Measurements from ENCODE around the gene UHRF1.
"Not testable (repeated sequence)": the region's sequence is repeated elsewhere in the genome, so short reads cannot be mapped to it uniquely, and the experiment has no call there.

Gene UHRF1

GRCh38 chr19:4933528-4933927 lies 24.2 kb downstream of the UHRF1 start:
- no peak overlapping the region for H3K4me3 ChIP-seq (replicated peaks; ENCODE audit: low read depth, low read length)
- TF ChIP-seq CTCF (IDR thresholded peaks at IDR 0.05; ENCODE audit: insufficient read depth, low read length, poor library complexity, severe bottlenecking): no peak
- no peaks in the 10 kb centered on the region for H3K27me3 ChIP-seq (replicated peaks; ENCODE audit: control insufficient read depth, insufficient read depth, low read length)
- H3K36me3 ChIP-seq (ENCODE audit: control insufficient read depth, insufficient read depth, low read length): peaks cover 18% of the 10 kb centered on the region
- no peak for DNase-seq (ENCODE audit: extremely low read depth, insufficient read length)

- no peak overlapping the region for H3K4me3 ChIP-seq (replicated peaks; ENCODE audit: low read depth, low read length)
- no peak for TF ChIP-seq CTCF (IDR thresholded peaks at IDR 0.05; ENCODE audit: insufficient read depth, low read length, poor library complexity, severe bottlenecking)
- no peaks in the 10 kb centered on the region for H3K27me3 ChIP-seq (replicated peaks; ENCODE audit: control insufficient read depth, insufficient read depth, low read length)
- DNase-seq (ENCODE audit: extremely low read depth, insufficient read length): no peak
- H3K36me3 ChIP-seq (ENCODE audit: control insufficient read depth, insufficient read depth, low read length): peaks cover 16% of the 10 kb centered on the region
Observed at GRCh38 chr19:4935444-4935843, 26.1 kb downstream of the UHRF1 start.

- TF ChIP-seq CTCF (IDR thresholded peaks at IDR 0.05; ENCODE audit: insufficient read depth, low read length, poor library complexity, severe bottlenecking): no peak
- no peak for DNase-seq (ENCODE audit: extremely low read depth, insufficient read length)
- H3K27me3 ChIP-seq (replicated peaks; ENCODE audit: control insufficient read depth, insufficient read depth, low read length): no peaks in the 10 kb centered on the region
- H3K4me3 ChIP-seq (replicated peaks; ENCODE audit: low read depth, low read length): no peak overlapping the region
- H3K36me3 ChIP-seq (ENCODE audit: control insufficient read depth, insufficient read depth, low read length): peaks cover 12% of the 10 kb centered on the region
Observed at GRCh38 chr19:4937060-4937459, 27.8 kb downstream of the UHRF1 start.

DNA sequence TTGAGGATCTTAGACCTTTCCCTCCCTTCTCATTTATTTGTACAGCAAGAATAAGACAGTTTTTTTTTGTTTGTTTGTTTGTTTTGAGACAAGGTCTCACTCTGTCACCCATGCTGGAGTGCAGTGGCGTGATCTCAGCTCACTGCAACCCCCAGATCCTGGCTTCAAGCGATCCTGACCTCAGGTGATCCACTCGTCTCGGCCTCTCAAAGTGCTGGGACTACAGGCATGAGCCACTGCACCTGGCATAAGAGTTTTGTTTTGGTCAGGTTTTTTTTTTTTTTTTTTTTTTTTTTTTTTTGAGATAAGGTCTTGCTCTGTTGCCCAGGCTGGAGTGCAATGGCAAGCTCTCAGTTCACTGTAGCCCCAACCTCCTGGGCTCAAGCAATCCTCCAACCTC lies 29.2 kb downstream of the UHRF1 start:
- not testable (repeated sequence) for DNase-seq (ENCODE audit: extremely low read depth, insufficient read length); H3K36me3 ChIP-seq (ENCODE audit: control insufficient read depth, insufficient read depth, low read length); H3K4me3 ChIP-seq (replicated peaks; ENCODE audit: low read depth, low read length); H3K27me3 ChIP-seq (replicated peaks; ENCODE audit: control insufficient read depth, insufficient read depth, low read length)

GRCh38 chr19:4939466-4939865 lies 30.2 kb downstream of the UHRF1 start:
- peaks cover 9% of the 10 kb centered on the region for H3K36me3 ChIP-seq (ENCODE audit: control insufficient read depth, insufficient read depth, low read length)
- DNase-seq (ENCODE audit: extremely low read depth, insufficient read length): no peak
- no peak for TF ChIP-seq CTCF (IDR thresholded peaks at IDR 0.05; ENCODE audit: insufficient read depth, low read length, poor library complexity, severe bottlenecking)
- no peak overlapping the region for H3K4me3 ChIP-seq (replicated peaks; ENCODE audit: low read depth, low read length)
- no peaks in the 10 kb centered on the region for H3K27me3 ChIP-seq (replicated peaks; ENCODE audit: control insufficient read depth, insufficient read depth, low read length)

GRCh38 chr19:4941638-4942169 lies 32.4 kb downstream of the UHRF1 start:
- H3K36me3 ChIP-seq (ENCODE audit: control insufficient read depth, insufficient read depth, low read length); H3K27me3 ChIP-seq (replicated peaks; ENCODE audit: control insufficient read depth, insufficient read depth, low read length); DNase-seq (ENCODE audit: extremely low read depth, insufficient read length); H3K4me3 ChIP-seq (replicated peaks; ENCODE audit: low read depth, low read length): not testable (repeated sequence)

- not testable (repeated sequence) for H3K36me3 ChIP-seq (ENCODE audit: control insufficient read depth, insufficient read depth, low read length); H3K27me3 ChIP-seq (replicated peaks; ENCODE audit: control insufficient read depth, insufficient read depth, low read length); H3K4me3 ChIP-seq (replicated peaks; ENCODE audit: low read depth, low read length); DNase-seq (ENCODE audit: extremely low read depth, insufficient read length)
Observed at GRCh38 chr19:4950650-4951049, 41.3 kb downstream of the UHRF1 start.
